Measurements from ENCODE around the gene CXCR6.

- TF ChIP-seq FOXM1 (IDR thresholded peaks at IDR 0.05; ENCODE audit: borderline replicate concordance): no peak
- peak; percentile 12; the same call in 1 of the 2 replicates for TF ChIP-seq ELF4 (IDR thresholded peaks at IDR 0.05)
- no peak for TF ChIP-seq NFRKB (IDR thresholded peaks at IDR 0.05)
These were observed 52.2 kb downstream of the CXCR6 start, which contains the start of gene FYCO1 for GRCh38 chr3:45995236-45996192.

Data from HEK293T (cell line).